GM18519 (cell line): ENCODE results near the gene CATSPERD.

Experiments
- ATAC-seq: cut with Tn5 transposase; IDR thresholded peaks from one replicate; pipeline ENCODE4 v1.9.1; 2021; ENCODE audit warnings: mild to moderate bottlenecking, moderate library complexity; ENCODE audit not compliant: unreplicated experiment, low FRiP score

CATSPERD gene, protein sequence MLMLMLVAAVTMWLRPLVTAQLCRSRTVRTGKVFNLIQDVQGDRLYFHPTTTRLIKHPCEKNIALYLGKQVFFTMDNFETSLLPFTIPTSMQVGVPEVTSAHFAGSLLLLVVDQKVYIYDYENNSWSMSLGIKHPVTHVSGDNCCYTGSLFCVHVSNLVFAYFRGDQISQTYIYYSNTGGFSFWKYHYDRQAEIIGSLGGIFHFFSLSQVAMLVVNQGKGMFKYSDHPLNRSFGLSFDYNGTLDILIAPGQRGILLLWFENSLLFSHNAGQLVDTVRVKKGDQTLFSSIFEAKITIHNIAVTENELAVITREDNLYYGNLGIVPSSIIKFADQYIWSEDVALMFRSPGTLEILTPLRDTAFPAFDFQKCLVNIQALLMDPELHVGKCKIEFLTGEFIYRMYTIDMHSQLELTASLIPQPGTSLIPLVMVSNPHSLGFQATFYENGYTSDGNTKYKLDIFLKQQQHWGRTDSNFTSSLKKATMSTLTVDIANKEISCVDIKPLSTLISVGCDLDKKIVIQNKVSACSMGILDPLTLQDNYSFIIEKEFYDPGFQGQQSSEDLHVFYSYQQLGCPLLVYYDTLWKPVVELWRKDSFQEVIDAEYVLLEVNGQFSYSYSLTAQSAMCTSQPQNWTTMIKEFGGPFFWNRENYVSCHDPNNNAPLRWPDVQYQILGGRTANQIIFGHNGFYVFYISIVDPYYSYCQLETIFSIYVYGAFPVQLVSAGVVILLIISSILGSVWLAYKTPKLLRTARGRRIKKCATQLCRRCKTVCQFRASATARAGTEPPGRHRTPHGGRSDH

DNA sequence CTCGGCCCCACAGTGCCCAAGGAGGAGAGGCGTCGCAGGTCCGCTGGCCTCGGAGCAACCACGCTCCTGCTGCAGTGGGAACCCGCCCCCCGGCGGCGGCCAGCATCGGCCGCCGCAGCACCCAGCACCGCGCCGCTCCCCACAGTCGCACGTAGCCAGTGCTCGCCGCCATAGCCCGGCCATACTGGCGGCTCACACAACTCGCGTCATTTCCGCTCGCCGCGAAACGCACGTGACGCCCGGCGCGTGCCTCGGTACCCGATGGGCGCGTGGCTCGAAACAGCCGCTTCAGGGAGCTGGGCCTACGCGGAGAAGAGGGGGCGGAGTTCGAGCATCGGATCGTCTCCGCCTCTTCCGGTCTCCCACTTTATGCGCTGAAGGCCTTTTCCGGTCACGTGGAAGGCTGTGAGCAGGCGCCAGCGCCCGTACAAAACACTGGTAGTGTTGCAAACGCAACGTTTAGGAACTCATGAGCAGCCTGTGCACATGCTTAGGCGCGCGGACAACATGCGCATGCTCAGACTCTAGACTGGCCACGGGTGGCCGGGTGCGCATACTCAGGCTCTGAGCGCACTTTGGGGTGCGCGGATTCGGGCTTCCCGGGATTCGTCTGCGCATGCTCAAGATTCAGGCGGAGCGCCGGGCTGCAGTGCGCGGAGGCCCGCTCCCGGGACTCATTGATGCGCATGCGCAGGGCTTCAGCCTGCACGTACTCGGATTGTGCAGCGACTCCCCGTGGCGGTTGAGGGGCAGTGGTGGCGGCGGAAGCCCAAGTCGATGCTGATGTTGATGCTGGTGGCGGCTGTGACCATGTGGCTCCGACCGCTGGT lies at the start of gene CATSPERD, which contains the start of gene LONP1:
TSS of gene CATSPERD (plus strand) at position 677 of the 830 bp plus-strand sequence. CDS start at position 778, 101 bp downstream.
TSS of gene LONP1 (minus strand) at position 186 of the 830 bp plus-strand sequence. CDS start at position 172, 14 bp downstream.
- ATAC-seq = peak; percentile 70

DNA sequence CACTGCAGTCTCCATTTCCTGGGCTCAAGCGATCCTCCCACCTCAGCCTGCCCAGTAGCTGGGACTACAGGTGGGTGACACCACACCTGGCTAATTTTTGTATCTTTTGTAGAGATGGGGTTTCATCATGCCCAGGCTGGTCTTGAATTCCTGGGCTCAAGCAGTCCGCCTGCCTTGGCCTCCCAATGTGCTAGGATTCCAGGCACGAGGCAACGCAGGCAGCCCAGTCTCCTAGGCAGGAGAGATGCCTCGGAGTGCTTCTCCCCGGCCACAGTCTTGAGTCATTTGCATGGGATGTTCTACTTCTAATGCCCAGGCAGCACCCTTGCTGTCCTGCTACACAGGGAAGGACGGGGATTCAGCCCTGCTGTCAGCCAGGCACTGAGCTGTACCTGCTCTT lies 48.8 kb upstream of the CATSPERD start:
- ATAC-seq = no peak

DNA sequence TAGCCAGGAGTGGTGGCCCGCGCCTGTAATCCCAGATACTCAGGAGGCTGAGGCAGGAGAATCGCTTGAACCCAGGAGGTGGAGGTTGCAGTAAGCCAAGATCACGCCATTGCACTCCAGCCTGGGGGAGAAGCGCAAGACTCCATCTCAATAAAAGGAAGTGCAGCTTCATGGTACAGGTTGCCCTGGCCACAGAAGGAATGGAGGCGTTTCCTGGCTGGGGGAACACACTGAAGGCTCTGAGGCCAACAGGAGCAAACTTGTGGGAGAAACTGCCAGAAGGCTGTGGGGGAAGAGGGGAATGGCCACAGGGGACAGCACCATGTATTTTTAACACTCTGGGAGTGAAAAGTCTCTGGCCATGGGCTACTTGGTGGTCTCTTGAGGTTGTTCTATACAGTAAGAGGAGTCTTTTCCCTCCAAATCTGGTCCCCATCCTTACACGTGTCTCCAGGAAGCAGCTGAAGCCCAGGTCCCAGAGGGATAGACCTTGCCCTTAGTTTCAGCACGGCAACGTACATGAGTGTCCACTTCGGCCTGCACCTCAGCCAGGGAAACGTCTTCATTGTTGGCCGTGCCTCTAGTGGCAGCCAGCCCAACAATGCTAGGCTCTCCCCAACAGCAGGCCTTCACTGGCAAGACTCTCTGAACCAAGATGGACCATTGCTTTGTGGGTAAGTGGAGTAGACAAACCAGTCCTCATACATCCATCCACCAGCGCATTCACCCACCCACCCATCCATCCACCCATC lies 47.6 kb upstream of the CATSPERD start:
- ATAC-seq = no peak

DNA sequence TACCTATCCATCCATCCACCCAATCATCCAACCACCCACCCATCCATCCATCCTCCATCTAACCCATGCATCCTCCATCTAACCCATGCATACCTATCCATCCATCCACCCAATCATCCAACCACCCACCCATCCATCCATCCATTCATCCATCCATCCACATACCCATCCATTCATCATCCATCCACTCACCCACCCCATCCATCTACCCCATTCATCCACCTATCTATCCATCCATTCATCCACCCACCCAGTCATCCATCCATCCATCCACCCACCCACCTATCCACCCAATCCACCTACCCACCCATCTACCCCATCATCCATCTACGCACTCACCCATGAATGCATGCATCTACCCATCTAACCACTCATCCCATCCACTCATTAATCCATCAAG lies 46.7 kb upstream of the CATSPERD start:
- ATAC-seq = no peak

DNA sequence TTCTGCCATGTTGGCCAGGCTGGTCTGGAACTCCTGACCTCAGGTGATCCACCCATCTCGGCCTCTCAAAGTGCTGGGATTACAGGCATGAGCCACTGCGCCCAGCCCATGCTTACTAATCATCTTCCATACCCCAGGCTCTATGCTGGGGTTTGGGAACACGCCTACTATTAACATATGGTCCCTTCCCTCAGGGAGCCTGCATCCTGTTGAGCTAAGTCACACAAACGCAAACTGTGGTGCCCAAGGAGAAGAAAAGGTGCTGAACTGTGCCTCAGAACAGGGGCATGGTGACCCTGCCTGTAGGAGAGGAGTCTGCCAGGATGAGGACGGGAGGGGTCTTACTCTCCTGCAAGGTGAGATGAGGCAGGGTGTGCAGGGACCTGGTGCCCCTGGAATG lies 45.7 kb upstream of the CATSPERD start:
- ATAC-seq = no peak

DNA sequence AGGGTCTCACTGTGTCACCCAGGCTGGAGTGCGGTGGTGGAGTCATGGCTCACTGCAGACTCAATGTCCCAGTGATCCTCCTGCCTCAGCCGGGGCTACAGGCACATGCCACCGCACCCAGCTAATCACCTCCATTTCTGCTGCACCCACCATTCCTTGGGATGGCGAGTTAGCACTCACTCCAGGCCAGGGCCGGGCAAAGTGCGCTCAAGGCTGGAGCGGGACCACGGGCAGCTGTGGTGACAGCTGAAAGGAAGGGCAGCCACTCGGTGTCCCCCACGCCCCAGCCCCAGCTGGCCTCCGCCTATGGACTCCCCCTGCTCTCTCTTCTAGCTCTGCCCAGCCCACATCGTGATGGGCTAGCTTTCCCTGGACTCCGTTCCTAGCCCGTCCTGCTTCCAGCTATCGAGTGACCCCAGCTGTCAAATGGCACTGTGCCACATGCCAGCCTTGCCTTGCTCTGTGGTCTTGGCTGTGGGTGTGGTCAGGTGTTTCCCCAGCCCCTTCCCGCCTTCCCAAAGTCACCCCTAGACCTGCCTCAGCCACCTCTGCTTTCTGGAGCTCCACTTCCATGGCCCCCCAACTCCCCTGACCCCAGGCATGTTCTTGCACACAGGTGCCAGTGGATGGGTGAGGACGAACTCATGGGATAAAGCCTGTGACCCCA lies 44.2 kb upstream of the CATSPERD start:
- ATAC-seq = no peak

DNA sequence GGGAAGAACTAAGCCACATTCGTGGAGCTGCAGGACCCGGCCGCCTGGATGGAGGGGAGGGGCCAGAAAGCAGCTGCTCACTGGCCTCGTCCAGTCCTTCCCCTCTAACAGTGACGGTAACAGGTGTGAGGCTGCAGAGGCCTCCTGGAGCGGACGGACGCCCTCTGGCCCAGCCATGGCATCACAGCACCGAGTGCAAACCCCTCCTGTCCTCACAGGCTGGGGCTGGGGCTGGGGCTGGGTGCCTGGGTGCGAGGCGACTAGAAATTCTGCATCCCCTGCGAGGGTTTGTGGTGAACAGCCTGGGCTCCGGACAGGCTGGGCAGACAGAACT lies 43.7 kb upstream of the CATSPERD start:
- ATAC-seq = no peak

DNA sequence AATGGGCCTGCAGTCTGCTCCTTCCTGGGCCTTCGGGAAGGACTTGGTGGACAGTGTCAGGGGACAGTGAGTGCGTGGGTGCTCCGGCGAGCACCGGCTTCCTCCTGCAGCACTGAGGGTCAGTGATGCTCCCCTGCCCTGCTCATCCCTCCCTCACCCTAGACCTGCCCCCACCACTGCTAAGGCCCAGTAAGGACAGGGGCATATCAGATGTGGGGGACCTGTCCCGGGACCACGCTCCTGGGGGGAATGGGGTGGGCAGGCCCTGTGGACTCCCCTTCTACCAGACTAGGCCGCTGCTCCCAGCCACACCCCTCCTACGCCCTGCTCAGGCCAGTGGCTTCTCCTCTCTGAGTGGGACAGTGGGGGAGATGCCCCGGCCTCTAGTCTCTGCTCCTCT lies 43.3 kb upstream of the CATSPERD start:
- no peak for ATAC-seq

DNA sequence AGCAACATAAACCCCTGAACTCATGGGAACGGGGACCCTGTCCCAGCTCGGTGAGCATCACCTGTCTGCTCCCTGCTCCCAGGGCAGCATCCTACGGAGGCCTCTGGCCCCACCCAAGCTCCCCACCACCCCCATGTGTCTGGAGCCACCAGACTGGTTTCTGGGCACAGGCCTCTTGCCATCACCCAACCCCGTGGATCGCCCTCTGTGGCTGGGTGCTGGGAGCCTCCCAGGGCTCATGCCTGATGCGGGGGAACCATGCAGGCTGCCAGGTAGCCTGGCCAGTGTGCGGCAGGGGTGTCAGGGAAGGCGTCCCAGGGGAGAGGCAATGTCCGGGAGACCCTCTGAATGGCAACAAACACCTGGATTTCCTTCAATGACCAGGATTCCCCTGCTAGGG lies 42.9 kb upstream of the CATSPERD start:
- no peak for ATAC-seq

DNA sequence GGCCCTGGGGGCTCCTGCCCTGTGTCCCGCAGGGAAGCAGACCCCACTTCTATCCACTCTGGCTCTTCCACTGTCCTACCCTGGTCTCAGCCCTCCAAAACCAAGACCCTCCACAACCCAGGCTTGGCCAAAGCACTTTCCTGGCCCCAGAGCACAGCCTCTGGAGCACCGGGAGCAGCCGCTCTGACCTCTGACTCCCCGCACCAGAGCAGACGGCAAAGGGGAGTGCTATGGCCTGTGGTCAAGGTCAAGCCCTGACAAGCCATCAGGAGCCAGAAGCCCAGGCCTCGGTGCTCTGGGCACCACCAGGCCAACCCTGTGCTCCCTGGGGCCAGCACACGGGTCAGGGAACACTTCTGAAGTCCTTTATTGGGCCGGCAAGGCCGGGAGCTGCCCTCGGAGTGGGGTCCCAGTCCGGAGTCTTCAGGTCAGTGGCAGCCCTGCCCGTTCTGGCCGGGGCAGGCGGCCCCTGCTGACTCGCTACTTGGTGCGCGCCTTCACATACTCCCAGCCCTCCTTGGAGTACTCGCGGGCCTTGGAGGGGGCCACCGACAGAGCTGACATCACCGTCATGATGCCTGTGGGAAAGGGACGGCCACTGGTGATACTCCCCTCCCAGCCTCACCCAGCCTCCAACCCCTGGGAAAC lies 42.2 kb upstream of the CATSPERD start:
- ATAC-seq = no peak

DNA sequence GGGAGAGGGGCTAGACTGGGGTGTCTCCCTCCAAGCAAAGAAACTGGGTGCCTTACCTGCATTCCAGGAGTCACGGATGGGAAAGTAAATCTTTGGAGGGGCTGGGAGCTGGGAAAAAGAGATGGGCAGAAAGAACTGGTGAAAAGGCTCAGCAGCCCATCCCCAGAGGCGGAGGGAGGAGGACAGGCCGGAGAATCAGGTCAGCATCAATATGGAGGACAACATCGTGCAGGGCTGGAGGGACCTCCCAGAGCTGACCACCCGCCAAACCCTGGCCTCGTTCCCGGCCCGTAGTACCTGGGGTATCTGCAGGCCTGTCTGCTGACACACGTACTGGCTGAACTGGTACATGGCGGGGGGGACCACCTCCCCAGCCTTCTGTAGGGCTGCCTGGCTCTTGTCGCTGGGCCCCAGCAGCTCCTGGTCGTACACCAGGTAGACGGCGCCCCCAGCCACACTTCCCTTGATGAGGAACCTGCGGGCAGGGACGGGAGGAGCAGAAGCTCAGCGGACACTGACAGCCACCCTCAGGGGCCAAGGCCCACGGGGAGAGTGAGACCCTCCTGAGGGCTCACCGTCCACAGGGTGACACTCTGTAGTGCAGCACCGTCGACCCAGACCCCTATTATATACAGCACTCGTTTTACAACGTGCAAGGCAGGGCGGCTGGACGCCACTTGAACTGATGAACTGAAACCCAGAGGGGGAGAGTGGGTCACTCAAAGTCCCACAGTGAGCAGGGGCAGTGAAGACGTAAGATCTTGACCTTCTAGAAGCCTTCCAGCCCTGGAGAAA lies 41.0 kb upstream of the CATSPERD start:
- no peak for ATAC-seq

DNA sequence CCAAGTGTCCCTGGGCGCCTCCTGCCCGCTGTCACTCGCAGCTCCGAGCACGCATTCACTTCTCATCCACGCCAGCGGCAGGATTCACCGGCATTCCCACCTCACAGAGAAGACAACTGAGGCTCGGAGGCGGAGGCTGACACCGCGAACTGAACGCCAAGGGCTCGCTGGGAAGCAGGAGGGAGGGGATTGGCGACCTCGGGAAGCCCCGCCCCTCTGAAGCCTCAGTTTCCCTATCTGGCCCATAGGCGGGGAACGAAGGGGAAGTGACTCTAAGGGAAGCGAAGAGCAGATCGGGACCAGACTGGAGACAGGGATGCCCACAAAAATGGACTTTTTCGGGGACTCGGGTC lies 40.4 kb upstream of the CATSPERD start:
- no peak for ATAC-seq

DNA sequence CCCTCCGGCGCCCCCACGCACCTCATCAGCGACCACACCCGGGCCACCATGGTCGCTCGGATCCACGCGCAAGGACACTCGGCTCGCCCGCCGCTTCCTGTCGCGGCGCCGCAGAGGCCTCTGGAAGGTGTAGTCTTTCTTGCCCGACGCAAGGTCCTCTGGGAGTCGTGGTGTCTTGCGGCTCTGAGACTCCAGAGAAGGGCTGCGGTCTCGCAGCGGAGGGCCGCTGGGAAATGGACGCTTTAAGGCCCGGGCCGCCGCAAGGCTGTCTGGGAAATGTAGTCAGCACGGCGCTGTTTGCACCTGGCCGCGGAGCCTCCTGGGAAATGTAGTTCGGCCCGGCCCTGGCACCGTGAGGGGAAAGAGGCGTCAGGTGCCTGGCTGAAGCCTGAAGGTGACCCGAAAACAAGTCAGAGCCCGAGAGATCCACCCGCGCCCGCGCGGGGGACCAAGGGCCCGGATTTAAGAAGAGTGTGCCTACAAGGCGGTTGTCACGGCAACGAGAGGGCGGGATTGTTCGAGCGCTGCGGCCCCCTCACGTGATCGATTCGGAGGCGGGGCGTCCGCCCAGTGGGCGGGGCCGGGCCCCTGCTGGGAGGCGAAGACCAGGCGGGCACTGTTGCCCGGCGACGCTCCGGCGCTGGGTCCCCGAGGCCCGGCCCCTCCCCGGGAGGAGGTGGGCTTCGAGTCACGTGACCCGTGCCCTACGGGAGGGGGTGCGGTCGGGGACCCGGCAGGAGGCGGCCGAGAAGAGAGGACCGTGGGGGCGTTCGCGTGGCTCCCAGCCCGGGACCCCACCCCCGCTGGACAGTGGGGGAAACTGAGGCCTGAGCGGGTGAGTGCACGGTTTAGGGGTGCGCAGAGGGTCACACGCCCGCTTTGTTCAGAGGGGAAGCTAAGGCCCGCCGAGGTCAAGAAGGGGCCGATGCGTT lies 39.7 kb upstream of the CATSPERD start, which contains the start of the genes HSD11B1L and MICOS13:
TSS of gene HSD11B1L (plus strand) at position 591 of the 932 bp plus-strand sequence. CDS start 3,806 bp downstream, outside the sequence.
TSS of gene MICOS13 (minus strand) at position 80 of the 932 bp plus-strand sequence. CDS start at position 50, 30 bp downstream.
- peak; percentile 73 for ATAC-seq

DNA sequence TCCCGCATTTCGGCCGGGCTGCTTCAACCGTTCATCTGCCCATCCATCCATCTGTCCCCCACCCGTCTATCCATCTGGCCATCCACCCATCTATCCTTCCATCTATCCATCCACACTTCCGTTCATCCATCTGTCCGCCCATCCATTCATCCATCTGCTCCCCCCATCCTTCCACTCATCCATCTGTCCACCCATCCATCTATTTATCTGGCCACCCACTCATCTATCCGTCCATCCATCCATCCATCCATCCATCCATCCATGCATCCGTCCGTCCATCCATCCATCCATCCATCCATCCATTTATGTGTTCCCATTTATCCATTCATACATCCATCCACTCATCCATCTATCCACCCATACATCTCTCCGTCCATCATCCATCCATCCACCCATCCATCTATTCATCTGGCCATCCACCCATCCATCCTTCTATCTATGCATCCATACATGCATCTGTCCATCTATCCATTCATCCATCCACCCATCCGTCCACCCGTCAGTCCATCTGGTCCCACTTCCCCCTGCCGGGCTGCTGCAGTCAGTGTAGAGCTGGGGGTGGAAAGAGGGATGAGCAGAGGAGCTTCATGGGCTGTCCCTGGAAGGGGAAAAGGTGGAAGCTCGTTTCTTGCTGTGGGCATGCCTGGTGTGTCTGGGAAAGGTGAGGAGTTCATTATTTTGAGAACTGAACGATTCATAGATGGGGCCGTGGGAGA lies 38.9 kb upstream of the CATSPERD start:
- no peak for ATAC-seq

DNA sequence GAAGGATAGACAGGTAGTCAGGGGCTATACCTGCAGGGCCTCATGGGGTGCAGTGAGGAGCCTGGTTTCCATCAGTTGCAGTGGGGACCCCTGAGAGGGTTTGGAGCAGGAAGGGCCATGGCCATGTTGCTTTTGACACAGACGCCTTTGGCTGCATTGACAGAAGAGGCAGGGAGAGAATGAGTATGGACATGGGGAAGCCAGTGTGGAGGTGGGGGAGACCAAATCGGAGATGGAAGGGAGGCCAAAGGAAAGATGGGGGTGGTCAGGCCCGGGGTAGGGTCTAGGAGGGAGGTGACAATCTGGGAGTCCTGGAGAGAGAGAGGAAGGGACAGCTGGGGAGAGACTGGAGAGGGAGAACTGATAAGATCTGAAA lies 38.3 kb upstream of the CATSPERD start:
- no peak for ATAC-seq

DNA sequence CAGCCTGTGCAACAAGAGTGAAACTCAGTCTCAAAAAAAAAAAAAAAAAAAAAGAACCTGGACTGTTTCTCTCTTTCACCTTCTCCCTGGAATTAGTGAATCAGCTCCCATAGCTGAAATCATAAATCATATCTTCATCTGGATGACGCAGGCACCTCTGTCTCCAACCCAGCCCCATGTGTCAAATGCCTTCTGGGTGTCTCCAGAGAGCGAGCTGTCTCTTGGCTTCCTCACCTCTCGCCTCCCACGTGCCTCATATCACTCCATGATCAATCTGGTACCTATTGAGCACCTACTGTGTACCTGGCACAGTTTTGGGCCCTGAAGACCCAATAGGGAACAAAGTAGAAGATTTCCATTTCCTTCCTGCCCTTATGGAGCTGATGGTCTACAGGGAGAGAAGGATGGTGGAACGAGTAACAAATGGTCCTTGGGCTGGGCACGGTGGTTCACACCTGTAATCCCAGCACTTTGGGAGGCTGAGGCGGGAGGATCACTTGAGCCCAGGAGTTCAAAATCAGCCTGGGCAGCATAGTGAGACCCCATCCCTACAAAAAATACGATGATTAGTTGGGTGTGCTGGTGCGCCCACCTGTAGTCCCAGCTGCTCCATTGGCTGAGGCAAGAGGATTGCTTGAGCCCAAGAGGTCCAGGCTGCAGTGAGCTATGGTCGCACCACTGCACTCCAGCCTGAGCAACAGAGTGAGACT lies 37.1 kb upstream of the CATSPERD start:
- no peak for ATAC-seq
